Measurements from ENCODE around the gene MOGAT3. TPM values are rescaled to one million over a fixed set of nuclear protein-coding genes. Genes with fewer than 3 reads are reported as not detected.

Gene MOGAT3
- not detected in 2 replicates for total RNA-seq (2021)
- percentile 9 among the genes with signal in this experiment for Bru-seq, nascent RNA
- BruChase-seq, experiment 1, labeled RNA remaining after a 2-hour chase: not detected
- BruChase-seq, experiment 2, labeled RNA remaining after a 6-hour chase: percentile 10 among the genes with signal in this experiment
- long read RNA-seq: 0 reads

- no peaks in the 10 kb centered on the region for H3K27me3 ChIP-seq (ENCODE audit: insufficient read depth, low read depth)
- no peaks in the 10 kb centered on the region for H3K36me3 ChIP-seq (ENCODE audit: low read depth)
- peak in 1 of 2 experiments; percentile 21 for DNase-seq
- no peaks in the 10 kb centered on the region for H3F3A ChIP-seq (ENCODE audit: insufficient read depth, low read depth)
- BruUV-seq (replicated peaks): no TSS peak
- CTCF ChIA-PET: no interaction called here
- no peak within 1 kb of the TSS for H3K4me3 ChIP-seq
- H3K9me2 ChIP-seq (ENCODE audit: insufficient read depth): no peaks in the 10 kb centered on the region
- TF ChIP-seq EZH2 (IDR thresholded peaks at IDR 0.05; ENCODE audit: low read depth): no peak
- TF ChIP-seq, protein P1, sequence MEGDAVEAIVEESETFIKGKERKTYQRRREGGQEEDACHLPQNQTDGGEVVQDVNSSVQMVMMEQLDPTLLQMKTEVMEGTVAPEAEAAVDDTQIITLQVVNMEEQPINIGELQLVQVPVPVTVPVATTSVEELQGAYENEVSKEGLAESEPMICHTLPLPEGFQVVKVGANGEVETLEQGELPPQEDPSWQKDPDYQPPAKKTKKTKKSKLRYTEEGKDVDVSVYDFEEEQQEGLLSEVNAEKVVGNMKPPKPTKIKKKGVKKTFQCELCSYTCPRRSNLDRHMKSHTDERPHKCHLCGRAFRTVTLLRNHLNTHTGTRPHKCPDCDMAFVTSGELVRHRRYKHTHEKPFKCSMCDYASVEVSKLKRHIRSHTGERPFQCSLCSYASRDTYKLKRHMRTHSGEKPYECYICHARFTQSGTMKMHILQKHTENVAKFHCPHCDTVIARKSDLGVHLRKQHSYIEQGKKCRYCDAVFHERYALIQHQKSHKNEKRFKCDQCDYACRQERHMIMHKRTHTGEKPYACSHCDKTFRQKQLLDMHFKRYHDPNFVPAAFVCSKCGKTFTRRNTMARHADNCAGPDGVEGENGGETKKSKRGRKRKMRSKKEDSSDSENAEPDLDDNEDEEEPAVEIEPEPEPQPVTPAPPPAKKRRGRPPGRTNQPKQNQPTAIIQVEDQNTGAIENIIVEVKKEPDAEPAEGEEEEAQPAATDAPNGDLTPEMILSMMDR (conservative IDR thresholded peaks at IDR 0.05): no peak
- intact Hi-C loops (cut with micrococcal nuclease; ENCODE audit: unreplicated experiment): no loop called here
- H2AFZ ChIP-seq: no peak within 1 kb of the TSS
- H3K9me3 ChIP-seq (ENCODE audit: insufficient read depth, low read depth): no peaks in the 10 kb centered on the region
- H3K79me2 ChIP-seq (ENCODE audit: low read depth): no peaks in the 10 kb centered on the region
- no peaks in the 10 kb centered on the region for H3K4me1 ChIP-seq (replicated peaks; ENCODE audit: insufficient read depth)
- POLR2A ChIA-PET (ENCODE audit: unreplicated experiment): no interaction called here
- no peaks in the 10 kb centered on the region for H4K20me1 ChIP-seq (ENCODE audit: insufficient read depth)
- no peak within 1 kb of the TSS for H3K4me2 ChIP-seq
- H3K27ac ChIP-seq: no peak within 1 kb of the TSS
Observed at GRCh38 chr7:101200862-101201599, at the start of gene MOGAT3. Gene MOGAT3 (minus strand): TSS chr7:101201036. CDS start chr7:101200854, 182 bp downstream.

- H3K36me3 ChIP-seq (ENCODE audit: low read depth): no peaks in the 10 kb centered on the region
- H3K79me2 ChIP-seq (ENCODE audit: low read depth): peaks cover 40% of the 10 kb centered on the region
- peaks cover 15% of the 10 kb centered on the region; the same call in 1 of the 2 replicates for H3F3A ChIP-seq (ENCODE audit: insufficient read depth, low read depth)
- H3K9me2 ChIP-seq (ENCODE audit: insufficient read depth): no peaks in the 10 kb centered on the region
- no peaks in the 10 kb centered on the region for H3K9me3 ChIP-seq (ENCODE audit: insufficient read depth, low read depth)
- H3K27ac ChIP-seq: no peak overlapping the region
- H3K27me3 ChIP-seq (ENCODE audit: insufficient read depth, low read depth): no peaks in the 10 kb centered on the region
- H3K4me3 ChIP-seq: peak overlapping the region; percentile 74; the same call in 1 of the 2 replicates
- H2AFZ ChIP-seq: no peak overlapping the region
- DNase-seq: no peak
- no TSS peak for BruUV-seq (replicated peaks)
- POLR2A ChIA-PET (ENCODE audit: unreplicated experiment): no interaction called here
- TF ChIP-seq, protein P1 (conservative IDR thresholded peaks at IDR 0.05): no peak
- TF ChIP-seq EZH2 (IDR thresholded peaks at IDR 0.05; ENCODE audit: low read depth): no peak
- CTCF ChIA-PET: no interaction called here
- peaks cover 23% of the 10 kb centered on the region for H3K4me1 ChIP-seq (replicated peaks; ENCODE audit: insufficient read depth)
- H4K20me1 ChIP-seq (ENCODE audit: insufficient read depth): peaks cover 10% of the 10 kb centered on the region
- intact Hi-C loops (cut with micrococcal nuclease; ENCODE audit: unreplicated experiment): no loop called here
- peak overlapping the region; percentile 80 for H3K4me2 ChIP-seq
Observed at GRCh38 chr7:101250324-101250723, 49.5 kb upstream of the MOGAT3 start.

- CTCF ChIA-PET: interaction anchor here (0.5 to 0.6 kb wide), 2 partner anchors 110 to 174 kb away, joined by 3 read pairs; no protein-coding TSS in a partner anchor
- intact Hi-C loops (cut with micrococcal nuclease; ENCODE audit: unreplicated experiment): no loop called here
- DNase-seq: no peak
- no peaks in the 10 kb centered on the region for H3K9me2 ChIP-seq (ENCODE audit: insufficient read depth)
- no TSS peak for BruUV-seq (replicated peaks)
- TF ChIP-seq EZH2 (IDR thresholded peaks at IDR 0.05; ENCODE audit: low read depth): no peak
- H2AFZ ChIP-seq: no peak overlapping the region
- H3K79me2 ChIP-seq (ENCODE audit: low read depth): peaks cover 55% of the 10 kb centered on the region
- H3K27me3 ChIP-seq (ENCODE audit: insufficient read depth, low read depth): no peaks in the 10 kb centered on the region
- H3K9me3 ChIP-seq (ENCODE audit: insufficient read depth, low read depth): no peaks in the 10 kb centered on the region
- H4K20me1 ChIP-seq (ENCODE audit: insufficient read depth): peaks cover 16% of the 10 kb centered on the region
- peaks cover 32% of the 10 kb centered on the region for H3K4me1 ChIP-seq (replicated peaks; ENCODE audit: insufficient read depth)
- 0 out of 2 replicates have a peak, but pooled peaks cover 2% of the 10 kb centered on the region for H3K36me3 ChIP-seq (ENCODE audit: low read depth)
- H3K27ac ChIP-seq: no peak overlapping the region
- peaks cover 22% of the 10 kb centered on the region; the same call in 1 of the 2 replicates for H3F3A ChIP-seq (ENCODE audit: insufficient read depth, low read depth)
- POLR2A ChIA-PET (ENCODE audit: unreplicated experiment): interaction anchor here (0.6 to 0.7 kb wide), 2 partner anchors 31 to 104 kb away, joined by 3 to 5 read pairs; partner anchors contain the start of gene ZNHIT1
- H3K4me2 ChIP-seq: no peak overlapping the region
- H3K4me3 ChIP-seq: no peak overlapping the region
Observed at GRCh38 chr7:101248276-101248675, 47.4 kb upstream of the MOGAT3 start.
